GM18526 (cell line): ENCODE measurements around the gene SFTPB.

Experiments
- POLR2A ChIP-seq: IDR thresholded peaks from 3 replicates; pipeline ENCODE4 v1.6.1; 2011; ENCODE audit not compliant: insufficient read length; ENCODE audit errors: extremely low read depth

SFTPB gene

DNA sequence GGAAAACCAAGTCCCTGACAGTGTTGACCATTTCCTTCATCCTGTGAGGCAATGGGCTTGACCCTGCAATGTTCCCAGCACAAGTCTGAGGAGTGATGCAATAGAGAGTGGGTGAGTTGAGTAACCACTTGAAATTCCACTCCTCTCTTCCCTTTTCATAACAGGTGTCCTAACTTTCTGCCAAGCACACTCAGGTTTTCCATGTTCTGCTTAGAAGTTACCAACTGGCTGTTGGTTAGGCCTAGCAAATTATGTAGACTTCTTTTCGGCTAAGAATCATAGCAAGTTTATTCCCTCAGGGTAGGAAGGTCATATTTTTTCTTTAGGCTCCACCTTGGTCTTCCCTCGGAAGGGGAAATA is 37.7 kb upstream of the SFTPB start:
- no peak for TF ChIP-seq POLR2A

DNA sequence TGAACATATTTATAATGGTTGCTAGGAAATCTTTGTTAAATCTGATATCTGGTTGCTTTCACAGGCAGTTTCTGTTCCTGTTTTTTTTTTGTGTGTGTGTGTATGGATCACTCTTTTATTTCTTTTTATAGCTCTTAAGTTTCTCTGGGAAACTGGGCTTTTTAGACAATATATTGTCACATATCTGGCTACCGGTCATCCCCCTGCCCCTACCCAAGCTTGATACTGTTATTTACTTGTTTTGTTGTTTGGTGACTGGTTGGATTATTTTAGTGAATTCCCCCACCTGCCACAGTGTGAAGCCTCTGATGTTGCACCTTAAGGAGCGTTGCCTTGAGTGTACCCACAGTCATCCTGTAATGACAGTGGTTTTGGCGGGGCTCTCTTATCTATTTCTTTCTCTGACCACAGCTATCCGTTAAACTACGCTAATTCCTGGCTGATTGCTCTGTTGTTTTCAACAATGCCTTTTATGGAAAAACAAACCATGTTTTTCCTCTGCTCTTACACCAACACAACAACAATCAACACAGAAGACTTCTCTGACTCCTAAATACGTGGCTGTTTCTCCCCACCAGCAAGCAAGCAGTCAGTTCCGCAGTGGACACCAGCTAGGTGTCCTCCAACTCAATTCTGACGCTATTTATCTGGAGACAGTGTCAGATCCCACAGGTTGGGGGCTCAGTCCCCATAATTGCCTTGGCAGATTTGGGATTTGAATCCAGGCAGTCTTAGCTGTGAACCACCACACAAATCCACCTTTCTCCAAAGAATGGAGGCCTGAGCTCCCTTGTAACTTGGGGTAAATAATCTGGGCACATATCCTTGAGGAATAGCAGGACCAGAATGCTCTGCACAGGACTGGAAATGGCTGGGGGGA is 37.0 kb upstream of the SFTPB start:
- no peak for TF ChIP-seq POLR2A

DNA sequence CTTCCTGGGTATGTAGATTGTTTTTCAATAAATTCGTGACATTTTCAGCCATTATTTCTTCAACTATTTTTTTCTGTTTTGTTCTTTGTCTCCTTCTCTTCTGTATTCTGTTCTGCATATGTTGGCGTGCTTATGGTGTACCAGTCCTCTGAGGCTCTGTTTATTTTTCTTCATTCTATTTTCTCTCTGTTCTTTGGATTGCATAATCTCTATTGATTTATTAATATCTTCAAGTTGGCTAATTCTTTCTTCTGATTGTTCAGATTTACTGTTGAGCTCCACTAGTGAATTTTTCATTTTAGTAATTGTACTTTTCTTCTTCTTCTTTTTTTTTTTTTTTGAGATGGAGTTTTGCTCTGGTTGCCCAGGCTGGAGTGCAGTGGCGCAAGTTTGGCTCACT is 36.0 kb upstream of the SFTPB start:
- no peak for TF ChIP-seq POLR2A

DNA sequence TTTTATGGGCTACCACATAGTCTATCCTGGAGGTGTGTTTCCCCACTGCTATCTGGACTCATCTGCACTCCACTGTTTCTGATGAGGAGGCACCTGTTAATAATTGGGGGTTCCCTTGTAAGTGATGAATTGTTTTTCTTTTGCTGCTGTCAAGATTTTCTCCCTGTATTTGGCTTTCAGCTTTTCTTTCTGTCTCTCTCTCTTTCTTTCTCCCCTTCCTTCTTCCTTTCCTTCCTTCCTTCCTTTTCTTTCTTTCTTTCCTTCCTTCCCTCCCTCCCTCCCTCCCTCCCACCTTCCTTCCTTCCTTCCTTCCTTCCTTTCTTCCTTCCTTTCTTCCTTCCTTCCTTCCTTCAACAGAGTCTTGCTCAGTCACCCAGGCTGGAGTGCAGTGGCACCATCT is 35.3 kb upstream of the SFTPB start:
- no peak for TF ChIP-seq POLR2A

DNA sequence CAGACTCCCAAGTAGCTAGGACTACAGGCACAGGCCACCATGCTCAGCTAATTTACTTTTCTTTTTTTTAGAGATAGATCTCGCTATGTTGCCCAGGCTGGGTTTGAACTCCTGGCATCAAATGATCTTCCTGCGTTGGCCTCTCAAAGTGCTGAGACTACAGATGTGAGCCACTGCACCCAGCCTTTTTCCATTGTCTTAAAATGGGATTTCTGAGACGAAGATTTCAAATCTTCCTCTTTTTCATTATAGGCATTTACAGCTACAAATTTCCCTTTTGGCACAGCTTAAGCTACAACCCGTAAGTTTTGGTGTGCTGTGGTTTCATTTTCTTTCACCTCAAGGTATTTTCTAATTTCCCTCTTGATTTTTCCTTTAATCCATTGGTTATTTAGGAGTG is 34.8 kb upstream of the SFTPB start:
- TF ChIP-seq POLR2A: no peak

DNA sequence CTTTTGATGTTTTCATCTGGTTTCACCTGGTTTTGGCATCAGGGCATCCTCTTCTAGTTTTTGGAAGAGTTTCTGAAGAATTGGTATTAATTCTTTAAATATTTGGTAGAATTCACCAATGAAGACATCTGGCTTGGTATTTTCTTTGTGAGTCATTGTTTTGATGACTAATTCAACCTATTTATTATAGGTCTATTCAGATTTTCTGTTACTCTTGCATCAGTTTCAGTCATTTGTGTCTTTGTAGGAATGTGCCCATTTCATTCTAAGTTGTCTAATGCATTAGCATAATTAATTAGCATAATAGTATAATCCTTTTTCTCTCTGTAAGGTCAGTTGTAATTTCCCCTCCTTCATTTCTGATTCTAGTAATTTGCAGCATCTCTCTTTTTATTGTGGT is 34.2 kb upstream of the SFTPB start:
- no peak for TF ChIP-seq POLR2A

DNA sequence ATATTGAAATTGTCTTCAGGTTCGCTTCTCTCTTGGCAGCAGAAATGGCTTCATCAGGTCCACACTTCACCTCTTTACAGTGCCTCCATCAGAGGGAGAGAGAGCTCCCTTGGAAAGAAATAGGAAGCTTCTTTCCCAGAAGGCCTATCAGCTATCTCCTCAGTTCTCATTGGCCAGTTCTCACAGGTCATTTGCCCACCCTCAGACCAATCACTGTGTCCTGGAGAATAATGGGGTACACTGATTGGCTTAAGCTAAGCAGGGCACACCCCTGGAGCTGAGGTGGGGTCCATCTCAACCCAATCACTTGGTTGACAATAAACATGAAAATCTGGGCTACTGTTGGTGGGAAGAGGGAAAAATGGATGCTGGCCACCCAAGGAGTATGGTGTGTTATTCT is 31.3 kb upstream of the SFTPB start:
- TF ChIP-seq POLR2A: no peak

DNA sequence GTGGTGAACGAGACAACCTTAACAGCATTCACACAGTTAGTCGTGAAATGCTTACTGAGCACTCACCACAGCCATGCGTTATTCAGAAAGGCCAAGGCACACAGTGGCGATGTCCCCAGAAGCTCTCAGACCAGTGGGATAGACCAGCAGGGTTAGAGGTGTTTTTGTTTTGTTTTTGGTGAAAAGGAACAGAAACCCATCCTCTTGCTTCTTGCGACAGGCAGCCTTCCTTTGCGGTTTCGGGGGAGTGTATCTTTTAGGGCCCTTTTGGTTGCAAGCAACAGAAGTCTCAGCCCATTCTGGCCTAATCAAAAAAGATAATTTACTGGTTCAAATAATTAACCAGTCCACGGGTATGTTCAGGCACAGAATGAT is 30.9 kb upstream of the SFTPB start:
- no peak for TF ChIP-seq POLR2A

DNA sequence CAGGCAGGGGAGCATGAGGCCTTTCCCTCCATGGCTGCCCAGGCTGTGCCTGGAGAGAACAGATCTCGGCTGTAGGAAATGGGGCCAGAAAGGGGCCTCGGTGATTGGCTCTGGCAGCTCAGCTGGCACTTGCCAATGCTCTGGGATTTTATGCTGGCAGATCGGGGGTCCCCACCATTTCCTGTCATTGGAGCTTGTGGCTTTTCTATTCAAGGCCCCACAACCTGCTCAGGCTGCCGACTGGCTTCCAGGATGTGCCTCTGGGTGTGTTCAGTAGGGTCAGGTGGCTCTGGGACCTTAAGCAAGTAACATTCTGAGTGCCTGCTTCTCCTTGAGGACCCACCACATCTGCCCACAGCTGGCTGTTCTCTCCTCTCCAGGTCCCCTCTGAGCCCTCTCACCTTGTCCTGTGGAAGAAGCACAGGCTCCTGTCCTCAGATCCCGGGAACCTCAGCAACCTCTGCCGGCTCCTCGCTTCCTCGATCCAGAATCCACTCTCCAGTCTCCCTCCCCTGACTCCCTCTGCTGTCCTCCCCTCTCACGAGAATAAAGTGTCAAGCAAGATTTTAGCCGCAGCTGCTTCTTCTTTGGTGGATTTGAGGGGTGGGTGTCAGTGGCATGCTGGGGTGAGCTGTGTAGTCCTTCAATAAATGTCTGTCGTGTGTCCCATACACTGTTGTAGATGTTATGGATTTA is 30.3 kb upstream of the SFTPB start:
- no peak for TF ChIP-seq POLR2A

DNA sequence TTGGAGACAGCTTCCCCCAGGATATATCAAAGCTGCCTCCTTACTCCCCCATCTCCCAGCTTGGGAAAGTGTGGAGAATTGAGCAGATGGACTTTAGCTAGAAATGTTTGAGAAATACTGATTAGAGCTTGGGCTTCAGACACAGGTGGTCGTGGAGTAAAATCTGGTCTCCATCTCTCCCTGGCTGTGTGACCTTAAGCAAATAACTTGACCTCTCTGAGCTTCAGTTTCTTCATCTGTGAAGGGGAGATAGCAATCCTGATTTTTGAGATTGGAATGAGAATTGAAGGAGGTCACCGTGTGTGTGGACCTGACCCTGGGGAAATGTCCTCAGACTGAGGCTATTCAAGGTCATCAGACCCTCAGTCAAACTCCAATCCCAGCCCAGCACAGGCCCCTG is 29.7 kb upstream of the SFTPB start:
- TF ChIP-seq POLR2A: no peak

DNA sequence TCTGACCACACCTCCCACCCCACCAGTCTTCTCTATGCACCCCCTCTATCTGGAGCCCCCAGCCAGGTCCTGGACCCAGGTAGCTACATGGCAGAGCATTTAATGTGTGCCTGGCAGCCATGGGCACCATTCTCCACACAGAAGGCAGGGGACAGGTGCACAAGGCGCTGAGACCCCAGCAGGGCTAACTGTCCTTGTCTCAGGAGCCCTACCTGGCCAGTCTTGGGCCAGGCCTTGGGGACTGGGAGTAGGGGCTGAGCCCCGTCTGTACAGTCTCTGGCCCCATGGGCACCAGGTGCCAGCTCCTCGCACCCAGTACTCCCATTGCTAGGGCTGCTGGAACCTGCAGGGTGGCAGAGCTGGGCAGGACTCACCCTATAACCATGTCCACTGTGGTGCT is 29.1 kb upstream of the SFTPB start:
- no peak for TF ChIP-seq POLR2A

DNA sequence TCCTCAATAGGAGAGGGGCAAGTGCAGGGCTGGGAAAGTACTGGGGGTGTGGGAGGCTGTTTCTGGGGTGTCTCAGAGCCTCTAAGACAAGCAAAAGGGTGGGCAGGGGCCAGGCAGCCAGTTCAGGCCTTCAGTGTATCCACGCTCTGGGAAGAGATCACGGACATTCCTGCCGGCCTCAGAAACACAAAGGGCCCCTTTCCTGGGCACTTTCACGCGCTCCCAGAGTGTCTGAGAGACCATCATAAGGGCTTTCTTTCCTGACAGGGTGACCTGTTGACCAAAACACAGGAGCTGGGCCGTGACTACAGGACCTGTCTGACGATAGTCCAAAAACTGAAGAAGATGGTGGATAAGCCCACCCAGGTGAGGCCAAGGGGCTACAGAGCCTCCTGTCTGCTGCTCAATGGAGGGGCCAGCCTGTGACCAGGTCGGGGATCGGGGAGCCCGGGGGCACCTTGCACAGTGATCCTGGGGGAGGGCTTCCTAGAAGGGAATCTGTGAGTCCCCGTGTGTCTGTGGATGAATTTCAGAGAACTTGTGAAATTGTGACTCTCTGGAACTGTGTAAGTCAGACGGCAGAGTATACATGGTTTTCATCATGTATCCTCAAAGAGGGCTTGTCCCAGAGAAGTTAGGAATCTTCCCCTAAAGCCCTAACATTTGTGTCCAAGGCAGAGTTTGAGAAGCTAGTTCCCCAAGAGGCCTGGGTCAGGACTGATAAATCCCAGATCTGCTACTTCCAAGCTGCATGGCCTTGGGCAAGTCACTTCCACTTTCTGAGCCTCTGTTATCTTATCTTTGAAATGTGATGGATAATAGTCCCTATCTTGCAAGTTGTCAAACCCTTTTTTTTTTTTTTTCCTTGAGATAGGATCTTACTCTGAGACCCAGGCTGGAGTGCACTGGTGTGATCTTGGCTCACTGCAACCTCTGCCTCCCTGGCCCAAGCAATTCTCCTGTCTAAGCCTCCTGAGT is 28.0 kb upstream of the SFTPB start:
- no peak for TF ChIP-seq POLR2A

DNA sequence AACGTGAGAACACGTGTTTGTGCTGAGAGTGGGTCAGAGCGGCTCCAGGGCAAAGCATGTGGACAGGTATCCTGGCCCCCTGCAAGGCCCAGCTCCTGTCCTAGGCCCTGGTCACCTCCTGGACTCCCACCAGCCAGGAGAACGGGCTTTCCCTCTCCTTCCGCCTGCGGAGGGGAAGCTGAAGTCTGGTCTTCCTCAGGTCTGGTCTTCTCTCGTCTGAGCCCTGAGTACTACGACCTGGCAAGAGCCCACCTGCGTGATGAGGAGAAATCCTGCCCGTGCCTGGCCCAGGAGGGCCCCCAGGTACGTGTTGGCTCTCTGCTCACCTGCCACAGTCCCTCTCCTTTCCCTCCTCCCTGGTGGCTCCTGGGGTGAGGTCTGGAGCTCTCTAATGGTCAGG is 27.1 kb upstream of the SFTPB start:
- TF ChIP-seq POLR2A: no peak

DNA sequence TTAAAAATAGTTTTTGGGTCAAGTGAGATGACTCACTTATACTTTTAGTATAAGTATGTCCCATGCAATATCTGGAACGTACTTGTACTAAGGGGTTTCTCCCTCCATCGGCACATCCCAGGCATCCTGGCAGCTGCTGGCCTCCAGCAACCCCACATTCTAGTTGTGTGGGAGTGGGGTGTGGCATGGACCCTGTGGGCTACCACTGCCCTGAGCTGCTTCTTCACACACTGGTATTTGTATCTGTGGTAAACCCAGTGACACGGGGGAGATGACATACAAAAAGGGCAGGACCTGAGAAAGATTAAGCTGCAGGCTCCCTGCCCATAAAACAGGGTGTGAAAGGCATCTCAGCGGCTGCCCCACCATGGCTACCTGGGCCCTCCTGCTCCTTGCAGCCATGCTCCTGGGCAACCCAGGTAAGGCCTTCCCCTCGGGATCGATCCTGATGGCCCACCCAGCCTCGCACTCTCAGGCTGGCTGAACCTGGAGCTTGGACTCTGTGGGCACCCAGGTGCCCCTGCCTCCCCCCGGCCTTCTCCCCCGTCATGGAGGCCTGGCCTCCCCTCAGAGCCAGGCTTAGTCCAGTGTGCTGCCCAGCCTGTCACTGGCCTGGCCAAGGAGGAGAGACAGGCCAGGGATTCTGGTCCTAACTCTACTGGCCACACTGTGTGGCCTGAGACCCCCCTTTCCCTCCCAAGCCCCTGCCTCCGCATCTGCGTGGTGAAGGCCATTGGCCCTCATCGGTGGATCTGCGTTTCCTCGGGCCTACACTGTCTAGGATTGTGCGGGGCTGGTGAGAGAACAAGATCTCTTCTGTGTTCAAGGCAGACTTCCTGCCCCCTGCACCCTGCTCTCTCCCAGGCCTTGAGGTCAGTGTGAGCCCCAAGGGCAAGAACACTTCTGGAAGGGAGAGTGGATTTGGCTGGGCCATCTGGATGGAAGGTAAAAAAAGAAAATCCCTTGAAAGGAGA is 26.3 kb upstream of the SFTPB start, which contains the start of gene GNLY:
GNLY (plus strand) TSS at position 307 of the 974 bp plus-strand sequence; CDS start at position 368, 61 bp downstream.
- TF ChIP-seq POLR2A: no peak

DNA sequence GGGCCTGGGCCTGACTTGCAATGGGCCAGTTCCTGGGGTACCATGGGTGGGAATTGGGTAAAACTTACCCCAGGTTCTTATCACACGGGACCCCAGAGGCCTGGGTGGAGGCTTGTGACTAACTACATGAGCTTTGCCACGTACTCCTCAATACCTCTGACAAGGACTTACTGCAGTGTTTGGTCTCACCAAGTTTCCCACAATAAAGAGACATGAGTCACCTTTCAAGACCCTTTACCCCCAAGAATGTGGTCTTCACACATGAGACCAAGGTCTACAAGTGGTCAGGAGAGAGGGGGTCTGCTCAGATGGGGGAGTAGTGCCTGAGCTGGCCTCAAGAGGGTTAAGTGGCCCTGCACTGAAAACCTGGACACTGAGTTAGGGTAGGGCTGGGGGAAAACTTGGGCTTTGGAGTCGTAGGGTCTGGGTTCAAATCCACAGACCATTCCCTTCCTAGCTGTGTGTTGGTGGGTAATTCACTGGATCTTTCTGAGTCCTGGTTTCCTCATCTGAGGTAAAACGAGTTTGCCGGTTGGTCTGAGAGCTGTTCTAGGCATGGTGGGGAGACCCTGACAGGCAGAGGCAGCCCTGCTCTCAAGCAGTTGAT is 24.1 kb upstream of the SFTPB start:
- no peak for TF ChIP-seq POLR2A
